HFF-Myc (cell line): ENCODE data around the gene CCL18.

Experiments
- DNase-seq: peaks from one replicate; pipeline ENCODE4 v3.0.0-alpha.2; 2011; ENCODE audit warnings: low read depth; ENCODE audit errors: extremely low read depth
- H3K4me3 ChIP-seq: replicated peaks from 2 replicates; pipeline ENCODE4 v1.5.1; 2011; ENCODE audit warnings: low read depth, mild to moderate bottlenecking, control low read depth, low read length
- CTCF ChIP-seq: IDR thresholded peaks from 2 replicates; pipeline ENCODE4 v1.5.1; 2012; ENCODE audit warnings: mild to moderate bottlenecking, low read depth, low read length, control low read depth; ENCODE audit errors: missing control alignments

Gene CCL18

GRCh38 chr17:36055921-36056520, 8.1 kb upstream of the CCL18 start:
- TF ChIP-seq CTCF, result no peak
- H3K4me3 ChIP-seq, result no peak overlapping the region
- no peak for DNase-seq

- TF ChIP-seq CTCF, result no peak
- no peak overlapping the region for H3K4me3 ChIP-seq
- no peak for DNase-seq
Observed at GRCh38 chr17:36057911-36058310, 6.2 kb upstream of the CCL18 start.

- no peak for DNase-seq
- H3K4me3 ChIP-seq, result no peak overlapping the region
- TF ChIP-seq CTCF, result no peak
Observed at GRCh38 chr17:36059406-36059805, 4.7 kb upstream of the CCL18 start.

GRCh38 chr17:36060816-36061215, 3.3 kb upstream of the CCL18 start:
- no peak for DNase-seq
- no peak for TF ChIP-seq CTCF
- no peak overlapping the region for H3K4me3 ChIP-seq

- no peak for DNase-seq
- H3K4me3 ChIP-seq, result no peak overlapping the region
- no peak for TF ChIP-seq CTCF
Observed at GRCh38 chr17:36066365-36066985, 2.4 kb downstream of the CCL18 start.

GRCh38 chr17:36068524-36068923, 4.5 kb downstream of the CCL18 start:
- no peak for DNase-seq
- no peak overlapping the region for H3K4me3 ChIP-seq
- no peak for TF ChIP-seq CTCF

- no peak overlapping the region for H3K4me3 ChIP-seq
- no peak for DNase-seq
- no peak for TF ChIP-seq CTCF
Observed at GRCh38 chr17:36069136-36069535, 5.1 kb downstream of the CCL18 start.
